Erythroblast (primary cell): ENCODE results near the gene LONP1.

Source experiments
- GATA1 ChIP-seq: IDR thresholded peaks from 2 replicates; pipeline ENCODE4 v1.6.1; 2011; ENCODE audit warnings: low read depth, mild to moderate bottlenecking, control low read depth, low read length, moderate library complexity
- POLR2A ChIP-seq: IDR thresholded peaks from 2 replicates; pipeline ENCODE4 v1.6.1; 2011; ENCODE audit warnings: mild to moderate bottlenecking, low read length

GRCh38 chr19:5711025-5711424, 8.9 kb downstream of the LONP1 start:
- TF ChIP-seq POLR2A = no peak
- TF ChIP-seq GATA1 = no peak
